Cardiac muscle cell (in vitro differentiated cells and primary cell): Measurements from ENCODE around the gene GNG7. TPM values are rescaled to one million over a fixed set of nuclear protein-coding genes. Genes with fewer than 3 reads are reported as not detected.

Source experiments
- DNase-seq, 2 donors: peaks; one replicate each; pipeline versions ENCODE4 v3.0.0 to v3.0.0-alpha.2; 2010 to 2017; ENCODE audit warnings: low read depth in 1 of 2, low spot score in 1 of 2
- H3K27ac ChIP-seq: fragments of 200-600 bp; sonication (generic); 2 replicates; pipeline ENCODE4 v1.5.1; 2016
- H3K27me3 ChIP-seq: fragments of 200-600 bp; sonication (generic); 2 replicates; pipeline ENCODE4 v1.6.0; 2016; ENCODE audit warnings: control low read depth
- H3K36me3 ChIP-seq: fragments of 200-600 bp; sonication (generic); 2 replicates; pipeline ENCODE4 v1.5.1; 2016; ENCODE audit warnings: control low read depth
- H3K4me1 ChIP-seq: fragments of 200-600 bp; sonication (generic); 2 replicates; pipeline ENCODE4 v1.8.1; 2017; ENCODE audit warnings: low read depth, mild to moderate bottlenecking, mixed run types
- H3K4me3 ChIP-seq: fragments of 200-600 bp; sonication (generic); 2 replicates; pipeline ENCODE4 v1.5.1; 2016; ENCODE audit warnings: mild to moderate bottlenecking
- H3K9me3 ChIP-seq: fragments of 200-600 bp; sonication (generic); 2 replicates; pipeline ENCODE4 v1.5.1; 2017; ENCODE audit warnings: low read depth, mild to moderate bottlenecking, control low read depth
- CTCF ChIP-seq: IDR thresholded peaks from 2 replicates; pipeline ENCODE4 v1.5.1; 2012; ENCODE audit warnings: low read depth, mild to moderate bottlenecking, low read length
- polyA plus RNA-seq: library from polyadenylated mRNA; unstranded; fragments of >200 nt; fragmentation: Nextera tagmentation; extraction: Ambion mirVana; gene quantifications from 2 replicates; pipeline ENCODE4 v1.2.1, GENCODE V29; 2016
- total RNA-seq: library from RNA; depleted of rRNA; stranded (reverse); fragments of >200 nt; gene quantifications from 2 replicates; pipeline ENCODE4 v1.2.3, GENCODE V29; 2016

The GNG7 gene
- total and polyA plus RNA-seq, 2 experiments from 2014 or later, result 20.4 to 24.8 TPM

- H3K4me1 ChIP-seq, result no peaks in the 10 kb centered on the region
- no peaks in the 10 kb centered on the region for H3K36me3 ChIP-seq
- no peak for TF ChIP-seq CTCF
- no peaks in the 10 kb centered on the region for H3K9me3 ChIP-seq
- H3K27me3 ChIP-seq, result peaks cover 20% of the 10 kb centered on the region
- DNase-seq, result no peak
- no peak overlapping the region for H3K27ac ChIP-seq
- H3K4me3 ChIP-seq, result no peak overlapping the region
These were observed 27.7 kb upstream of the GNG7 start for GRCh38 chr19:2729943-2730818.

- no peaks in the 10 kb centered on the region for H3K4me1 ChIP-seq
- no peaks in the 10 kb centered on the region for H3K36me3 ChIP-seq
- DNase-seq, result no peak
- no peak overlapping the region for H3K27ac ChIP-seq
- H3K9me3 ChIP-seq, result no peaks in the 10 kb centered on the region
- peaks cover 20% of the 10 kb centered on the region for H3K27me3 ChIP-seq
- no peak for TF ChIP-seq CTCF
- H3K4me3 ChIP-seq, result no peak overlapping the region
These were observed 26.4 kb upstream of the GNG7 start for GRCh38 chr19:2728783-2729387.

GRCh38 chr19:2727640-2727944 lies 25.1 kb upstream of the GNG7 start:
- Histone ChIP-seq H3K36me3 (no peaks in the 10 kb centered on the region), H3K9me3 (no peaks in the 10 kb centered on the region), H3K4me1 (peaks cover 3% of the 10 kb centered on the region), H3K27ac (no peak overlapping the region), H3K4me3 (no peak overlapping the region), H3K27me3 (peaks cover 21% of the 10 kb centered on the region)
- DNase-seq, result no peak
- no peak for TF ChIP-seq CTCF

- Histone ChIP-seq H3K4me3 (no peak overlapping the region), H3K27ac (no peak overlapping the region), H3K4me1 (peaks cover 3% of the 10 kb centered on the region), H3K36me3 (no peaks in the 10 kb centered on the region), H3K27me3 (peaks cover 25% of the 10 kb centered on the region), H3K9me3 (no peaks in the 10 kb centered on the region)
- peak in 1 of 2 donors; percentile 30 for DNase-seq
- no peak for TF ChIP-seq CTCF
These were observed 24.6 kb upstream of the GNG7 start for GRCh38 chr19:2726904-2727639.

GRCh38 chr19:2726160-2726855 lies 23.8 kb upstream of the GNG7 start:
- TF ChIP-seq CTCF, result no peak
- Histone ChIP-seq H3K4me1 (peaks cover 6% of the 10 kb centered on the region), H3K36me3 (no peaks in the 10 kb centered on the region), H3K27me3 (peaks cover 25% of the 10 kb centered on the region), H3K9me3 (no peaks in the 10 kb centered on the region), H3K27ac (no peak overlapping the region), H3K4me3 (no peak overlapping the region)
- DNase-seq, result no peak
